Aorta (tissue), 5 donors: Measurements from ENCODE around the gene CWC27. TPM values are rescaled to one million over a fixed set of nuclear protein-coding genes. Genes with fewer than 3 reads are reported as not detected.

Experiments
- ATAC-seq: fragments of 200-7000 bp; cut with Tn5 transposase; one replicate; pipeline ENCODE4 v1.9.1; 2022; ENCODE audit warnings: moderate library complexity; ENCODE audit not compliant: low FRiP score
- DNase-seq, 2 donors: peaks; one replicate each; pipeline ENCODE4 v3.0.0-alpha.2; 2020
- H3K27ac ChIP-seq, 2 donors: one replicate each; pipeline ENCODE4 v1.5.1; 2013; ENCODE audit warnings: low read length in 2 of 2, mild to moderate bottlenecking in 2 of 2, moderate library complexity in 2 of 2, control low read depth in 1 of 2, inconsistent platforms in 1 of 2, low read depth in 1 of 2
- H3K27me3 ChIP-seq, 2 donors: one replicate each; pipeline ENCODE4 v1.6.1; 2013; ENCODE audit warnings: control low read depth in 1 of 2, low read length in 1 of 2, mild to moderate bottlenecking in 1 of 2, moderate library complexity in 1 of 2; ENCODE audit not compliant: insufficient read depth in 2 of 2, control insufficient read depth in 1 of 2
- H3K36me3 ChIP-seq, 2 donors: one replicate each; pipeline ENCODE4 v1.6.1; 2013; ENCODE audit warnings: control low read depth in 1 of 2, low read length in 1 of 2, mild to moderate bottlenecking in 1 of 2; ENCODE audit not compliant: insufficient read depth in 2 of 2, control insufficient read depth in 1 of 2
- H3K4me1 ChIP-seq, 2 donors: one replicate each; pipeline ENCODE4 v1.6.1; 2013; ENCODE audit warnings: low read length in 2 of 2, control low read depth in 1 of 2, mild to moderate bottlenecking in 1 of 2, moderate library complexity in 1 of 2; ENCODE audit not compliant: insufficient read depth in 2 of 2, control insufficient read depth in 1 of 2
- H3K4me3 ChIP-seq, 2 donors: one replicate each; pipeline ENCODE4 v1.5.1; 2013; ENCODE audit warnings: low read length in 2 of 2, control low read depth in 1 of 2, mild to moderate bottlenecking in 1 of 2
- H3K9me3 ChIP-seq: one replicate; pipeline ENCODE4 v1.6.1; 2013; ENCODE audit warnings: mild to moderate bottlenecking, low read length; ENCODE audit not compliant: control insufficient read depth
- WGBS, 2 donors: extraction: QIAGEN DNeasy Blood & Tissue Kit; methylation state at CpG; one replicate each; pipeline ENCODE4 v1.1.7; 2013; 5-methylcytosine and 5-hydroxymethylcytosine counted together
- intact Hi-C, 2 donors: fragments of 100-400 bp; cut with DNase I; formaldehyde crosslinking; loops; one replicate each; pipeline versions ENCODE4 v1.14.2 to v1.15.0; 2022
- polyA plus RNA-seq, 2 donors: library from polyadenylated mRNA; stranded (reverse); fragments of 200-250 nt; gene quantifications; one replicate each; pipeline ENCODE4 v1.2.3, GENCODE V29; 2013
- total RNA-seq, 2 donors: library from RNA; stranded (reverse); fragmentation: NEBNext Ultra II Directional; extraction: Animal tissue kit (Norgen Biotek cat#: 25700); gene quantifications; one replicate each; pipeline ENCODE4 v1.2.1, GENCODE V29; 2021
- donor health status: healthy with polysubstance abuse.
- donor health status: Bipolar disorder and iron deficiency.
- donor health status: DM: no; HTN: no; CAD: no.
- donor health status: DM: no; HTN: no; CAD: no.
- donor health status: DM: yes; HTN: yes; CAD: no.

Gene CWC27
- total and polyA plus RNA-seq, 4 donors = 12.9 to 20.7 (median 17.6) TPM

DNA sequence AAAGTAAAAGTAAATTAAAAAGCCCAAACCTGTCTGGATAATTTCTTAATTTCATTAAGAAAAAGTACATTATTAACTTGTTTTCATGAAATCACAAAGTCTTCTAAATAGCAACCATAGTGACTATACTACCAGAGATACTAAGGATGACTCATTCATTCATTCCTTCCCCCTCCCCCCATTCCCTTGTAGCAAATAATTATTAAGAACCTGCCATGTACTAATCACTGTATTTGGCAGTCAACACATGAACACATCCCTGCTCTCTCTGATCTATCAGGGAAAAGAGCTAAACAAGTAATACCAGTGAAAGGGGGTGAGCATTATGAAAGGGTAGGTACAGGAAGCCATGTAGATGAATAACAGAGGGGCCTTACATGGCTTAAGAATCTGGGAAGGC lies 203.9 kb downstream of the CWC27 start:
- no peaks in the 10 kb centered on the region for H3K9me3 ChIP-seq
- H3K27ac ChIP-seq = no peak overlapping the region
- no peak overlapping the region for H3K4me3 ChIP-seq
- H3K27me3 ChIP-seq = no peaks in the 10 kb centered on the region
- no peaks in the 10 kb centered on the region for H3K4me1 ChIP-seq
- no peak for ATAC-seq
- no peak for DNase-seq
- no peaks in the 10 kb centered on the region for H3K36me3 ChIP-seq
- intact Hi-C loops = loop anchor here in 1 of 2 donors (10.0 kb wide), 1 partner anchor 52 kb away; no protein-coding TSS in a partner anchor

DNA sequence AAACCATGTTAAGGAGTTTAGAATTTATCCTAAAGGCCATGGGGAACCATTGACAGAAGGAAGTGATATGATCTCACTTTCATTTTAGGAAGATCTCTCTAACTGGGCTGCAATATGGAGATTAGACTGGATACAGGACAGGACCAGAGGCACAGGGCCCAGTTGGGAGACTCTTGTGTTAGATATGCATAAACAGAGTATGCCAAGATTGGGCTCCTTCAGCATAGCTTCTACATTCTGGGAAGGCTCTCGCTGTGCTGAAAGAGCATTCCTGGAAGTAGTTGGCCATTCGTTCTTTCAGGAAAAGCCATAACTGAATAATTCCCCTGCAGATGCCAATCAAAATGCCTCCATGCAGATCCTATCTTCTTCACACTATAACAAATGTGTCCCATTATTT lies 204.5 kb downstream of the CWC27 start:
- no peaks in the 10 kb centered on the region for H3K9me3 ChIP-seq
- WGBS, 2 donors = 20 to 22% methylated on average over 2 of the region's 2 CpGs
- no peaks in the 10 kb centered on the region for H3K27me3 ChIP-seq
- H3K4me3 ChIP-seq = no peak overlapping the region
- peaks cover 0 to 3% of the 10 kb centered on the region in 2 donors for H3K36me3 ChIP-seq
- intact Hi-C loops = loop anchor here in 1 of 2 donors (10.0 kb wide), 1 partner anchor 52 kb away; no protein-coding TSS in a partner anchor
- H3K4me1 ChIP-seq = no peaks in the 10 kb centered on the region
- DNase-seq = no peak
- peak overlapping the region in 1 of 2 donors; percentile 36 for H3K27ac ChIP-seq
- ATAC-seq = peak; percentile 75

DNA sequence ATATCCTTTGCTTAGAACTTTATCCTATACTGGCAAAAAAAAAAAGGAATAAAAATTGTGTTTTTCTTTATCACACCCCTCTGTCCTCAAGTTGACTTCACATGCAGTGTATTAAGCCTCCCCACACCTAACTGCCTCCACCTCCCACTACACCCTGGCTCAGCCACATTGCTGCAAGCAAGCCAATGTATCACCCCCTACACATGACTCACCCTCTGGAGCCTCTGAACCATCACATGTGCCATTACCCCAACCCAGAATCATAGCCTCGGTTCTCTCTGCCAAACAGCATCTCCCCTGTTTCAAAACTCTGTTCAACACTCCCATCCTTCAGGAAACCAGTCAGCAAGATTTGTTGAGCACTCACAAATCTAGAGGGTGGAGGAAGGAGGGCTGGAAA lies 209.0 kb downstream of the CWC27 start:
- no peaks in the 10 kb centered on the region for H3K4me1 ChIP-seq
- H3K27me3 ChIP-seq = no peaks in the 10 kb centered on the region
- intact Hi-C loops = loop anchor here in 1 of 2 donors (10.0 kb wide), 1 partner anchor 47 kb away; no protein-coding TSS in a partner anchor
- 64 to 66% methylated on average over 1 of the region's 1 CpG for WGBS, 2 donors
- peaks cover 0 to 3% of the 10 kb centered on the region in 2 donors for H3K36me3 ChIP-seq
- peak in 1 of 2 donors; percentile 59 for DNase-seq
- H3K9me3 ChIP-seq = no peaks in the 10 kb centered on the region
- no peak for ATAC-seq
- H3K4me3 ChIP-seq = no peak overlapping the region
- H3K27ac ChIP-seq = no peak overlapping the region

DNA sequence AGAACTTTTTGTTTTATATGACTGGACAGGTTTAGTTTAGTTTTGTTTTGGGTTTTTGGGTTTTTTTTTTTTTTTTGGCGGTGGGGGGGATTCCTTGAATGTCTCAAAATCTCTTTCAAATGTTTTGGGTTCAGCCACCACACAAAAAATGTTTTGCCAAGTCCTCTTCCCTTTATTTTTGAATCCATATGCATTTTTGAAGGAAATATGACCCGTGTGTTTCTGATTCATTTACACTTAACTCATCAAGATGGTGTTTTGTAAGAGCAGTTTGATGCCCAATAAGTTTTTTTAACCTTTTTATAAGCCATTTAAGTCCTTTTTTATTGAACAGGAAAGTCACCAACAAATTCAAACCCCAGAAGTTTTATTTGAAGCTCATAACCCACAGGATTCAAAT lies 209.8 kb downstream of the CWC27 start:
- Histone ChIP-seq H3K27ac (no peak overlapping the region), H3K36me3 (peaks cover 0 to 3% of the 10 kb centered on the region in 2 donors), H3K4me1 (no peaks in the 10 kb centered on the region), H3K27me3 (no peaks in the 10 kb centered on the region), H3K9me3 (no peaks in the 10 kb centered on the region), H3K4me3 (no peak overlapping the region)
- DNase-seq = no peak
- 63 to 94% methylated on average over 2 of the region's 2 CpGs for WGBS, 2 donors
- ATAC-seq = no peak
- intact Hi-C loops = loop anchor here in 1 of 2 donors (10.0 kb wide), 1 partner anchor 46 kb away; no protein-coding TSS in a partner anchor

DNA sequence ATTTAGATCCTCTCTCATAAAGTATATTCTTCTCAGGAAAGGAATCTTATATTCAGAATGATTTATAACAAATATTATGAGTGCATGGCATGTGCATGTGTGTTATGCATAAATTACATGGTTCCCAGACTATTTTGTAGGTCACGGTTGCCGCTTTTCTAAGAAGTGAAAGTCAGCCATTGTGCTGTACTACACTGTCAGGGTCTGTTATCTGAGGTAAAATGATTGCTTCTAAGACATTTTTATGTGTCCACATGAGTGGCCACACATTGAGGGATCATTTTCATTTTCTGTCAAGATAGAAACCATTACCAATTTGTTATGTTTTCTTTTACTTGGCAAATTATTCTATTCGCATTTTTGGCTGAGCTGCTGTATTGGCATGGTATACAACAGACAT lies 210.8 kb downstream of the CWC27 start:
- DNase-seq = no peak
- intact Hi-C loops = loop anchor here in 1 of 2 donors (10.0 kb wide), 1 partner anchor 45 kb away; no protein-coding TSS in a partner anchor
- no peak overlapping the region for H3K4me3 ChIP-seq
- ATAC-seq = no peak
- H3K27me3 ChIP-seq = no peaks in the 10 kb centered on the region
- no peaks in the 10 kb centered on the region for H3K9me3 ChIP-seq
- H3K36me3 ChIP-seq = peaks cover 0 to 3% of the 10 kb centered on the region in 2 donors
- no peaks in the 10 kb centered on the region for H3K4me1 ChIP-seq
- H3K27ac ChIP-seq = no peak overlapping the region
- WGBS, 2 donors = 59 to 66% methylated on average over 3 of the region's 3 CpGs

DNA sequence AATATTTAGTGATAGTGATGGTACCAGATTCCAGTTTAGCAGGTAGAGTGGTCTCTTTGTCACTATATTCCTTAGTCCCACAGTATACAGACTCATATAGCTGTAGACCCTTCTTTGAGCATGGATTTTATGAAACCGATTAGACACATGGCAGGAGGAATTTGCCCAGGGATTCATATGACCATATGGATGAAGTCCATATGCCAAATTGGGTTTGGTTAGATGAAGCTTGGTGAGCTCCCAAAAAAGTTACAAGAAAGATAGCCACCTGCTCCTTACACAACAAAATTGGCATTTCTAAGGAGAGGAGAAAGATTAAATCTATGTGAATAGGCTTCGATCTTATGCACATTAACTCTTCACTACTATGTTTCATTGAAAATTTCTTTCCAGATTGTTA lies 211.4 kb downstream of the CWC27 start:
- DNase-seq (no peak), ATAC-seq (no peak)
- Histone ChIP-seq H3K36me3 (peaks cover 0 to 3% of the 10 kb centered on the region in 2 donors), H3K27ac (no peak overlapping the region), H3K4me3 (no peak overlapping the region), H3K4me1 (no peaks in the 10 kb centered on the region), H3K27me3 (no peaks in the 10 kb centered on the region), H3K9me3 (no peaks in the 10 kb centered on the region)
- WGBS, 2 donors = 98 to 99% methylated on average over 2 of the region's 2 CpGs
- intact Hi-C loops = no loop called here

DNA sequence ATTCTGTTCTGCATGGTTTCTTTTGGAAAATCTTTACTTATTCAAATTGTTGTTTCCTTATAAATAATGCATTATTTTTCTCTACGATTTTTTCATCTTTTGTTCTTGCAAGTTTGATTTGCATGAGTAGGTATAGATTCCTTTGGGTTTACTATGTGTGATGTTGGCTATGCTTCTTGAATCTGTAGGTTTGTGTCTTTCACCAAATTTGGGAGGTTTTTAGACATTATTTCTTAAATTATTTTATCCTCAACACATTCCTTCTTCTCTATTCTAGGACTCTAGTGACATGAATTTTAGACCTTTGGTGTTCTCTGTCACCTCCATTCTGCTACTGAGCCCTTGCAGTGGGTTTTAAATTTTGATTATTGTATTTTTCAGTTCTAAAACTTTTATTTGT lies 219.0 kb downstream of the CWC27 start:
- H3K4me3 ChIP-seq = no peak overlapping the region
- 93 to 98% methylated on average over 1 of the region's 1 CpG for WGBS, 2 donors
- DNase-seq (no peak), ATAC-seq (no peak)
- H3K4me1 ChIP-seq = no peaks in the 10 kb centered on the region
- no peak overlapping the region for H3K27ac ChIP-seq
- no peaks in the 10 kb centered on the region for H3K27me3 ChIP-seq
- no peaks in the 10 kb centered on the region for H3K36me3 ChIP-seq
- intact Hi-C loops = no loop called here
- no peaks in the 10 kb centered on the region for H3K9me3 ChIP-seq

DNA sequence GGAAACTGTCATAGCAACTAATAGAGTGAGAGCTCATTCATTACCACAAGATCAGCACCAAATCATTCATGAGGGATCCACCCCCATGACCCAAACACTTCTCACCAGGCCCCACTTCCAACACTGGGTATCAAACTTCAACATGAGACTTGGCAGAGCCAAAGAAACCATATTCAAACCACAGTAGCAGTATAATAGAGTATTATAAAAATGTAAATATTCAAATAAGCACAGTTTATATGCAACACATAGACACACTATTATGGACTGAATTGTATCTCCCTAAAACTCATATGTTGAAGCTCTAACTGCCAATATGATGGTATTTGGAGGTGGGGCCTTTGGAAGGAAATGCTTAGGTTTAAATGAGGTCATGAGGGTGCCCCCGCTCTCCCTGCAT lies 240.5 kb downstream of the CWC27 start:
- no peaks in the 10 kb centered on the region for H3K9me3 ChIP-seq
- ATAC-seq (no peak), DNase-seq (no peak)
- peaks cover 0 to 2% of the 10 kb centered on the region in 2 donors for H3K4me1 ChIP-seq
- no peak overlapping the region for H3K4me3 ChIP-seq
- H3K27ac ChIP-seq = no peak overlapping the region
- intact Hi-C loops = no loop called here
- no peaks in the 10 kb centered on the region for H3K27me3 ChIP-seq
- H3K36me3 ChIP-seq = no peaks in the 10 kb centered on the region
- 95% methylated on average over 1 of the region's 1 CpG for WGBS, 2 donors

DNA sequence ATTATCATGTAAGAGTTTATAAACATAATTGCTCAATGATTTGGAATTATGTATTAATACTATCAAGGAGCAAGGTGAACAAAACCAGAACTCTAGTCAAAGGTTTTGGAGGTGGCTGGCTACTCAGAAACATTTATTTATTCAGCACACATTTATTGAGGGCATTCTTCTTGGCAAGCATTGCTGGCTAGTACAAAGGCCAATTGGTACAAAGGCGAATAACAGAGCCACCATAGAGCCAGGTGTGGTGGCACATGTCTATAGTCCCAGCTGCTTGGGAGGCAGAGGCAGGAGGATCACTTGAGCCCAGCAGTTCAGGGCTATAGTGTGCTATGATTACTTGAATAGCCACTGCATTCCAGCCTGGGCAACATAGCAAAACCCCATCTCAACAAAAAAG lies 242.1 kb downstream of the CWC27 start:
- intact Hi-C loops = no loop called here
- no peak for DNase-seq
- Histone ChIP-seq H3K27me3 (no peaks in the 10 kb centered on the region), H3K9me3 (no peaks in the 10 kb centered on the region), H3K4me3 (no peak overlapping the region), H3K27ac (no peak overlapping the region), H3K4me1 (peaks cover 0 to 2% of the 10 kb centered on the region in 2 donors), H3K36me3 (no peaks in the 10 kb centered on the region)
- ATAC-seq = no peak
- WGBS, 2 donors = 73 to 86% methylated on average over 1 of the region's 1 CpG
